Hepatic stellate cell (primary cell): ENCODE measurements around the gene NAALADL2.
"Not testable (repeated sequence)": the region's sequence is repeated elsewhere in the genome, so short reads cannot be mapped to it uniquely, and the experiment has no call there.

ENCODE experiments used
- DNase-seq: peaks from one replicate; pipeline ENCODE4 v3.0.0; 2011; ENCODE audit warnings: low spot score

NAALADL2 gene

DNA sequence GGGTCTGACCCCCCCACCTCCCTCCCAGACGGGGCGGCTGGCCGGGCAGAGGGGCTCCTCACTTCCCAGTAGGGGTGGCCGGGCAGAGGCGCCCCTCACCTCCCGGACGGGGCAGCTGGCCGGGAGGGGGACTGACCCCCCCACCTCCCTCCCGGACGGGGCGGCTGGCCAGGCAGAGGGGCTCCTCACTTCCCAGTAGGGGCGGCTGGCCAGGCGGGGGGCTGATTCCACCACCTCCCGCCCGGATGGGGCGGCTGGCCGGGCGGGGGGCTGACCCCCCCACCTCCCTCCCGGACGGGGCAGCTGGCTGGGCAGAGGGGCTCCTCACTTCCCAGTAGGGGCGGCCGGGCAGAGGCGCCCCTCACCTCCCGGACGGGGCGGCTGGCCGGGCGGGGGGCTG is 272.7 kb downstream of the NAALADL2 start:
- DNase-seq: not testable (repeated sequence)

GRCh38 chr3:175132706-175133105 is 273.6 kb downstream of the NAALADL2 start:
- DNase-seq: not testable (repeated sequence)

GRCh38 chr3:175144368-175144767 is 285.2 kb downstream of the NAALADL2 start:
- DNase-seq: no peak

- no peak for DNase-seq
These were observed 287.1 kb downstream of the NAALADL2 start for GRCh38 chr3:175146258-175146657.

- no peak for DNase-seq
These were observed 290.5 kb downstream of the NAALADL2 start for GRCh38 chr3:175149675-175150074.

GRCh38 chr3:175150812-175151401 is 291.8 kb downstream of the NAALADL2 start:
- DNase-seq: no peak

DNA sequence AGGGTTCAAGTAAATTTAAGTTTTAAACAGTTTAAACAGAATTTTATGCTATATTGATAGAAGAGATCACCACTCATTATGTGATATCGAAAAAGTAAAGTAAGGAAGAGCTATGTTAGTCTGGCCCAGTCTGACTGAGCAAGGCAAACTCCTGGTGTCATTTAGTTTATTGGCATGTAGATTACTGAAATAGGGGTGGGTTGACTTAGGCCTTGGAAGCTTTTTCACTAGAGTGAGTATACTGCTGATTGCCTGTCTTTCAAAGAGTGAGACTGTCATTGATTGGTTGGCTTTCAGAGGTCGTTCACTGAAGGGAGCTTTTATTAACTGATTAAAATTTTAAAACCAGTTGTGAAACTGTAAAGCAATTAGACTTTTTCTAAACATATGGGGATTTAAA is 294.5 kb downstream of the NAALADL2 start:
- no peak for DNase-seq

- no peak for DNase-seq
These were observed 296.0 kb downstream of the NAALADL2 start for GRCh38 chr3:175155172-175155571.

GRCh38 chr3:175159202-175159601 is 300.1 kb downstream of the NAALADL2 start:
- no peak for DNase-seq

- no peak for DNase-seq
These were observed 302.2 kb downstream of the NAALADL2 start for GRCh38 chr3:175161291-175161690.

GRCh38 chr3:175163686-175164085 is 304.6 kb downstream of the NAALADL2 start:
- no peak for DNase-seq

GRCh38 chr3:175173117-175173516 is 314.0 kb downstream of the NAALADL2 start:
- DNase-seq: not testable (repeated sequence)

DNA sequence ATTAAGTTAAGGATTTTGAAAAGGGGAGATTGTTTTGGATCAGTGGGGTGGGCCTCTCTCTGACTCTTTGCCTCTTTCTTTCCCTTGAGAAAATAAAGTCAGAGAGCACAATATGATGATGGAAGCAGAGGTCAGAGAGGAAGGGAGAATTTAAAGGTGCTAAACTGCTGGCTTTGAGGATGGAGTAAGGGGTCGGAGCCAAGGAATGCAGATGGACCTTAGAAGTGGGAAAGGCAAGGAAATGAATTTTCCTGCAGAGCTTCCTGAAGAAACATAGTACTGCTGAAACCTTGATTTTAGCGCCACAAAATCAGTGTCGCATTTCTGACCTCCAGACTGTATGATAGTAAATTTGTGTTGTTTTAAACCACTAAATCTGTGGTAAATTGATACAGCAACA is 317.4 kb downstream of the NAALADL2 start:
- DNase-seq: no peak

GRCh38 chr3:175179055-175179454 is 319.9 kb downstream of the NAALADL2 start:
- DNase-seq: no peak

DNA sequence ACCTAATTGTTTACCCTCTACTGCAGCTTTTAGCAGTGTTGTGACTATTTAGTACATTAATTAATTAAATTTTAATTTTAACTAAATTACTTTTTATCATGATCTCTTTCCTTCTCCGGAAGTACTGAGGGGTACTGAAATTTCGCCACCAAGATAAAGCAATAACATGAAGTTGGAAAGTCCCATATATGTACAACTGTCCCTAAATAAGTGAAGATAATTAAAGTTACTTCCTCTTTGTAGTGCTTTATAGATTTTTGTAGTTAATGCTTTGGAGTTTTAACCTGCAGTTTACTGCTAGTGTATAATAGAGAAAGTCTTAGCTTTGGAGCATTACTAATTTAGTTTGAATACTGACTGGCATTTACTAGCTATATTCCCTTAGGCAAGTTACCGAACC is 325.3 kb downstream of the NAALADL2 start:
- no peak for DNase-seq

- DNase-seq: no peak
These were observed 326.8 kb downstream of the NAALADL2 start for GRCh38 chr3:175185903-175186302.

DNA sequence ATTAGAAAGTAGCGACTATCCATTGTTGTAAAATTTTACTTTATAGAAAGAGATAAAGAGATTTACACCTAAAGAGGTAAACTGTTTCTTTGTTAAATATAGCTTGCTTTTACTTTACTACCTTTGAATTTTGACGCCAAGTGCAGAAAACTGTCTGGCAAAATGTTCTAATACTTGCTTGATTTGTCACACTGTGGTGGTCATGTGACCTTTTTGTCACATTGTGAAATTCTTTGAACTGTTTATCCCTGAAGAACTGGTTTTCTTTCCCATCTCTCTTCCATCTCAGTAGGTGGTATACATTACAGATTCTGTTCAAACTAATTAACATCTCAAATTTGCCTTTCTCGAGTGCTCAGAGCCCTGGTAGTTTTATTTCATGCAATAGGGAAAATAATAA is 327.4 kb downstream of the NAALADL2 start:
- DNase-seq: no peak

- no peak for DNase-seq
These were observed 328.5 kb downstream of the NAALADL2 start for GRCh38 chr3:175187586-175187985.

GRCh38 chr3:175192536-175192935 is 333.4 kb downstream of the NAALADL2 start:
- no peak for DNase-seq

- no peak for DNase-seq
These were observed 334.8 kb downstream of the NAALADL2 start for GRCh38 chr3:175193815-175194518.

GRCh38 chr3:175198991-175199783 is 340.1 kb downstream of the NAALADL2 start:
- DNase-seq: no peak

GRCh38 chr3:175199961-175200360 is 340.8 kb downstream of the NAALADL2 start:
- DNase-seq: no peak
